GM23248 (cell line): Measurements from ENCODE around the gene ANKRD16. TPM values are rescaled to one million over a fixed set of nuclear protein-coding genes. Genes with fewer than 3 reads are reported as not detected.

Source experiments
- DNase-seq: peaks from one replicate; pipeline ENCODE4 v3.0.0-alpha.2; 2015
- H2AFZ ChIP-seq: fragments of 200-600 bp; sonication (generic); 2 replicates; pipeline ENCODE4 v1.6.1; 2016; ENCODE audit warnings: antibody characterized with exemption
- H3F3A ChIP-seq: fragments of 200-600 bp; sonication (generic); 2 replicates; pipeline ENCODE4 v1.6.1; 2016; ENCODE audit warnings: mild to moderate bottlenecking, antibody characterized with exemption, mixed run types; ENCODE audit not compliant: insufficient read depth
- H3K27ac ChIP-seq: fragments of 200-600 bp; sonication (generic); 2 replicates; pipeline ENCODE4 v1.5.1; 2016; ENCODE audit warnings: mild to moderate bottlenecking
- H3K27me3 ChIP-seq: fragments of 200-600 bp; sonication (generic); replicated peaks from 2 replicates; pipeline ENCODE4 v1.6.1; 2016; ENCODE audit warnings: mild to moderate bottlenecking; ENCODE audit not compliant: insufficient read depth
- H3K36me3 ChIP-seq: fragments of 200-600 bp; sonication (generic); 2 replicates; pipeline ENCODE4 v1.6.1; 2016; ENCODE audit warnings: low read depth, mild to moderate bottlenecking
- H3K4me1 ChIP-seq: fragments of 200-600 bp; sonication (generic); 2 replicates; pipeline ENCODE4 v1.6.1; 2016; ENCODE audit warnings: mild to moderate bottlenecking; ENCODE audit not compliant: insufficient read depth
- H3K4me2 ChIP-seq: fragments of 200-600 bp; sonication (generic); one replicate; pipeline ENCODE4 v1.6.1; 2016; ENCODE audit warnings: mild to moderate bottlenecking; ENCODE audit not compliant: unreplicated experiment
- H3K4me3 ChIP-seq: fragments of 200-600 bp; sonication (generic); 2 replicates; pipeline ENCODE4 v1.5.1; 2016; ENCODE audit warnings: mild to moderate bottlenecking
- H3K79me2 ChIP-seq: fragments of 200-600 bp; sonication (generic); 2 replicates; pipeline ENCODE4 v1.6.1; 2016; ENCODE audit warnings: mild to moderate bottlenecking; ENCODE audit not compliant: insufficient read depth
- H3K9ac ChIP-seq: fragments of 200-600 bp; sonication (generic); 2 replicates; pipeline ENCODE4 v1.6.1; 2016; ENCODE audit warnings: mild to moderate bottlenecking
- H3K9me2 ChIP-seq: fragments of 200-600 bp; sonication (generic); 2 replicates; pipeline ENCODE4 v1.6.1; 2016; ENCODE audit warnings: mixed run types, mild to moderate bottlenecking, moderate library complexity; ENCODE audit not compliant: insufficient read depth
- H3K9me3 ChIP-seq: fragments of 200-600 bp; sonication (generic); one replicate; pipeline ENCODE4 v1.6.1; 2017; ENCODE audit warnings: low read depth
- H4K20me1 ChIP-seq: fragments of 200-600 bp; sonication (generic); 2 replicates; pipeline ENCODE4 v1.6.0; 2016; ENCODE audit not compliant: insufficient read depth
- EZH2 ChIP-seq: fragments of 200-600 bp; sonication (generic); IDR thresholded peaks from 2 replicates; pipeline ENCODE4 v1.6.1; 2018; ENCODE audit warnings: antibody characterized with exemption, mild to moderate bottlenecking; ENCODE audit not compliant: insufficient read depth, poor library complexity, severe bottlenecking
- EZH2phosphoT487 ChIP-seq: fragments of 200-600 bp; sonication (generic); IDR thresholded peaks from 2 replicates; pipeline ENCODE4 v1.6.1; 2018; ENCODE audit warnings: antibody characterized with exemption, moderate library complexity, mild to moderate bottlenecking, low read depth; ENCODE audit not compliant: insufficient read depth
- WGBS, 2 experiments: methylation state at CpG; one replicate each; pipeline ENCODE4 v1.1.6; 2015 to 2017; ENCODE audit warnings: low lambda C conversion rate in 2 of 2, low coverage in 1 of 2; ENCODE audit errors: missing lambda C conversion rate in 2 of 2; 5-methylcytosine and 5-hydroxymethylcytosine counted together
- in situ Hi-C: fragments of 300-500 bp; cut with MboI; formaldehyde crosslinking; loops from 2 replicates; pipeline ENCODE4 v1.15.0; 2020
- polyA plus RNA-seq: library from polyadenylated mRNA; unstranded; fragments of >200 nt; fragmentation: Nextera tagmentation; extraction: Ambion mirVana; gene quantifications from 2 replicates; pipeline ENCODE4 v1.2.1, GENCODE V29; 2016
- total RNA-seq: library from RNA; depleted of rRNA; stranded (reverse); fragments of >200 nt; shearing (Covaris generic); gene quantifications from 2 replicates; pipeline ENCODE4 v1.2.3, GENCODE V29; 2014

Gene ANKRD16
- total and polyA plus RNA-seq, 2 experiments from 2014 or later: 2.7 to 5.4 TPM

DNA sequence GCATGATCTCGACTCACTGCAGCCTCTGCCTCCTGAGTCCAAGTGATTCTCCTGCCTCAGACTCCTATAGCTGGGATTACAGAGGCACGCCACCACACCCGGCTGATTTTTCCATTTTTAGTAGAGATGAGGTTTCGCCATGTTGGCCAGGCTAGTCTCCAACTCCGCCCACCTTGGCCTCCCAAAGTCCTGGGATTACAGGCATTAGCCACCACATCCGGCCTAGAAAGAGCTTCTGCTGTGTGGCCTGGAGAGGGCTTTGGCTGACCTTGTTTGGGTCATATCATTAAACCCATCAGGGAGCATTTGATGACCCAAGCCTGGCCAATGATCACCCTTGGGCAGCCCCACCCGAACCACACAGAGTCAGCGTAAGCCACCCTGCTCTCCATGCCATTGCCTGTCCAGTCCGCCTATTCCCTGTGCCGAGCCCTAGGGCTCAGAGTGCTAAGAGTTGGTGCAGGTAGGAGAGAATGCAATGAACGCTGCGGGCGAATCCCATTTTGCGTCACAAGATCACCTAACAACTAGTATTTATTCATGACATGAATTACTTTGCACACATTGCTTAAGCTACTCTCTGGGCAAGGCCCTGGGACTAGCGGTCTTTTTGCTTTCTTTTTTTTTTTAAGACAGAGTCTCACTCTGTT, 54.1 kb downstream of the ANKRD16 start:
- TF ChIP-seq EZH2phosphoT487 (no peak), EZH2 (no peak)
- H3K27ac ChIP-seq: no peak overlapping the region
- WGBS, 2 experiments: 86% methylated on average over 15 of the region's 15 CpGs
- H3K9me3 ChIP-seq: no peaks in the 10 kb centered on the region
- in situ Hi-C loops: no loop called here
- H4K20me1 ChIP-seq: no peaks in the 10 kb centered on the region
- no peaks in the 10 kb centered on the region for H3K9me2 ChIP-seq
- H3K36me3 ChIP-seq: no peaks in the 10 kb centered on the region
- no peaks in the 10 kb centered on the region for H3K27me3 ChIP-seq
- no peak overlapping the region for H2AFZ ChIP-seq
- no peaks in the 10 kb centered on the region for H3K4me1 ChIP-seq
- H3K4me3 ChIP-seq: no peak overlapping the region
- no peak overlapping the region for H3K4me2 ChIP-seq
- no peak for DNase-seq
- no peaks in the 10 kb centered on the region for H3F3A ChIP-seq
- H3K9ac ChIP-seq: no peak overlapping the region
- no peaks in the 10 kb centered on the region for H3K79me2 ChIP-seq

DNA sequence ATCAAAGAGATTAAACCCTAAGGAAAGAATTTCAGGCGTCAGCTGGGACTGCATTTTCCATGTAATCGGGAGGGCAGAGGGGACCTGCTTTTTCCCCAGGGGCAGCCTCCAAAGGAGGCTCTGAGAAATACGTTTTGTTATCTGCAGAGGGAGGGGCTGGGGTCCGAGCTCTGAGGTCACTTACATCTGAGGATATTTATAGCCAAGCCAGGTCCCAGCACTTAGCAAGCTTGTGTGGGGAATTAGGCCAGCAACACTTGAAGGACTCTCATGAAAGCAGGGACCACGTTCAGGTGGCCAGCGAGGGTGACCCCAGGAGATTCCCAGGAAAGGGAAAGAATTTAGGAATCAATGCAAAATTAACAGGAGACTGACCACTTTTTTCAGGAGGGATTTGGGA, 55.9 kb downstream of the ANKRD16 start:
- H3K4me1 ChIP-seq: no peaks in the 10 kb centered on the region
- no peaks in the 10 kb centered on the region for H3K36me3 ChIP-seq
- H3K9me3 ChIP-seq: no peaks in the 10 kb centered on the region
- no peaks in the 10 kb centered on the region for H3K79me2 ChIP-seq
- in situ Hi-C loops: no loop called here
- H3K27ac ChIP-seq: no peak overlapping the region
- no peaks in the 10 kb centered on the region for H4K20me1 ChIP-seq
- H3K4me3 ChIP-seq: no peak overlapping the region
- H3K9me2 ChIP-seq: no peaks in the 10 kb centered on the region
- no peaks in the 10 kb centered on the region for H3K27me3 ChIP-seq
- H2AFZ ChIP-seq: no peak overlapping the region
- H3K9ac ChIP-seq: no peak overlapping the region
- 42% methylated on average over 6 of the region's 6 CpGs for WGBS, 2 experiments
- no peak for DNase-seq
- H3F3A ChIP-seq: no peaks in the 10 kb centered on the region
- TF ChIP-seq EZH2phosphoT487 (no peak), EZH2 (no peak)
- H3K4me2 ChIP-seq: no peak overlapping the region

DNA sequence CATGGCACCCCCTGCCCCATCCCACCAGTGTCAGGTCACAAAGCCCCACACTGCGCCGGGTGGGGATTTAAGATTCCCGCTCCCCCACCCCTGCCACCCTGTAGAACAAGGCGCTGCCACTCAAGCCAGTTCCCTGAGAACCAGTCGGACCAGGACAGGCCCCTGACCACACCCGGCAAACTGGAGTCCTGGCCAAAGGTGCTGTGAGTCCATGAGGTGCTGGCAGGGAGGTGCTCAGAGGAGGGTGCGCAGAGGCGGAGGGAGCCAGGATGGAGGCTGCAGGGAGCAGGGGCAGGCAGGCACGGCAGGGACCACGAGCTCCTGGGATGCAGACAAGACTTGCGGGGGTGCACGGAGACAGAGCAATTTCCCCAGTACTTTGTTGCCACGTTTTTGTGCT, 56.7 kb downstream of the ANKRD16 start:
- 85 to 89% methylated on average over 13 of the region's 13 CpGs for WGBS, 2 experiments
- Histone ChIP-seq H3K4me3 (no peak overlapping the region), H3K9me2 (no peaks in the 10 kb centered on the region), H3K79me2 (no peaks in the 10 kb centered on the region), H3K9ac (no peak overlapping the region), H4K20me1 (no peaks in the 10 kb centered on the region), H3K4me1 (no peaks in the 10 kb centered on the region), H3K9me3 (no peaks in the 10 kb centered on the region), H3F3A (no peaks in the 10 kb centered on the region), H3K4me2 (no peak overlapping the region), H3K27me3 (no peaks in the 10 kb centered on the region), H3K36me3 (no peaks in the 10 kb centered on the region), H3K27ac (no peak overlapping the region), H2AFZ (no peak overlapping the region)
- in situ Hi-C loops: no loop called here
- no peak for DNase-seq
- no peak for TF ChIP-seq EZH2phosphoT487
- TF ChIP-seq EZH2: no peak

- Histone ChIP-seq H4K20me1 (no peaks in the 10 kb centered on the region), H3K36me3 (no peaks in the 10 kb centered on the region), H3F3A (no peaks in the 10 kb centered on the region), H3K9me2 (no peaks in the 10 kb centered on the region), H3K27ac (no peak overlapping the region), H3K4me1 (no peaks in the 10 kb centered on the region), H3K9ac (no peak overlapping the region), H3K9me3 (no peaks in the 10 kb centered on the region), H3K4me2 (no peak overlapping the region), H3K79me2 (no peaks in the 10 kb centered on the region), H3K4me3 (no peak overlapping the region), H2AFZ (no peak overlapping the region), H3K27me3 (no peaks in the 10 kb centered on the region)
- WGBS, 2 experiments: 81 to 86% methylated on average over 8 of the region's 8 CpGs
- TF ChIP-seq EZH2phosphoT487 (no peak), EZH2 (no peak)
- in situ Hi-C loops: no loop called here
- DNase-seq: no peak
Observed at GRCh38 chr10:5831446-5831782, 58.3 kb downstream of the ANKRD16 start.
